K562 (cell line): ENCODE measurements around the gene AFF3.

Source experiments
- CBX2 ChIP-seq: fragments of 200-600 bp; sonication (generic); IDR thresholded peaks from one replicate; pipeline ENCODE4 v1.6.1; 2012; ENCODE audit warnings: mild to moderate bottlenecking, low read length, inconsistent platforms; ENCODE audit not compliant: insufficient read depth, poor library complexity, severe bottlenecking
- MECOM ChIP-seq: fragments of 250-450 bp; sonication (Bioruptor Pico); IDR thresholded peaks from 2 replicates; pipeline ENCODE4 v1.8.0; 2022; ENCODE audit warnings: inconsistent platforms
- PTRF ChIP-seq: fragments of 450-650 bp; IDR thresholded peaks from 2 replicates; pipeline ENCODE4 v1.6.1; 2016; ENCODE audit warnings: mild to moderate bottlenecking, missing genetic modification characterization, missing compliant biosample characterization
- ZNF766 ChIP-seq: fragments of 200-800 bp; sonication (Bioruptor generic); conservative IDR thresholded peaks from 2 replicates; pipeline ENCODE4 v1.6.1; 2016; ENCODE audit warnings: missing genetic modification characterization, missing compliant biosample characterization
- TF ChIP-seq, protein P1 (sequence below): sonication (generic); formaldehyde crosslinking; IDR thresholded peaks from 2 replicates; pipeline ENCODE4 v1.5.0; 2020; ENCODE audit warnings: missing genetic modification reagents

DNA sequence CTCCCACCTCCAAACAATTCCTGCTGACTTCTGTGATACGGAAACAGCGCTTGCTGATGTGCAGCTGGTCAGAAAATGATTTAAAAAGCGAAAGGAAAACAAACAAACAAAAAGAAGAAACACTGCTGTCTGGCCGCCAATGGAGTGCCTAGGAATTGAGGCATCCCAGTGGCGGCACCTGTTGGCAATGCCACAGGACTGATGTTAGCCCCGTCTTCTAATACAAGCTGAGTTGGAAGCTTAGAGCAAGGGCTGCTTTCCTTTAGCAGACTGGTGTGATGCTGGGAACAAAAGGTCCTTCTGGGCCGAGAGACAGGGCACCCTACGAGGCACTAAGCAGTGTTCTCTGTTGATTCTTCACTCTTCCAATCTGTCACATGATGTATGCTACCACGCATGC lies 489.0 kb downstream of the AFF3 start:
- TF ChIP-seq ZNF766 (no peak), MECOM (no peak), PTRF (tag) (no peak), CBX2 (no peak)
- TF ChIP-seq, protein P1, sequence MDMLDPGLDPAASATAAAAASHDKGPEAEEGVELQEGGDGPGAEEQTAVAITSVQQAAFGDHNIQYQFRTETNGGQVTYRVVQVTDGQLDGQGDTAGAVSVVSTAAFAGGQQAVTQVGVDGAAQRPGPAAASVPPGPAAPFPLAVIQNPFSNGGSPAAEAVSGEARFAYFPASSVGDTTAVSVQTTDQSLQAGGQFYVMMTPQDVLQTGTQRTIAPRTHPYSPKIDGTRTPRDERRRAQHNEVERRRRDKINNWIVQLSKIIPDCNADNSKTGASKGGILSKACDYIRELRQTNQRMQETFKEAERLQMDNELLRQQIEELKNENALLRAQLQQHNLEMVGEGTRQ (CRISPR knock-in tag): no peak
